HFFc6 (cell line): ENCODE results near the gene ACTR6. TPM values are rescaled to one million over a fixed set of nuclear protein-coding genes. Genes with fewer than 3 reads are reported as not detected.
"Not testable (repeated sequence)": the region's sequence is repeated elsewhere in the genome, so short reads cannot be mapped to it uniquely, and the experiment has no call there.

Source experiments
- DNase-seq: peaks from one replicate; pipeline ENCODE4 v3.0.0-alpha.2; 2018
- H3K27ac Mint-ChIP-seq: 2 replicates; pipeline ENCODE4 v1.8.0; 2020; ENCODE audit warnings: mild to moderate bottlenecking, mixed read lengths
- H3K27me3 Mint-ChIP-seq: 2 replicates; pipeline ENCODE4 v1.8.0; 2021; ENCODE audit warnings: mild to moderate bottlenecking, moderate library complexity, mixed read lengths; ENCODE audit not compliant: insufficient read depth
- H3K36me3 Mint-ChIP-seq: 2 replicates; pipeline ENCODE4 v1.8.0; 2021; ENCODE audit warnings: low read depth, mixed read lengths
- H3K4me1 Mint-ChIP-seq: 2 replicates; pipeline ENCODE4 v1.8.0; 2020; ENCODE audit warnings: low read depth, mixed read lengths
- H3K4me3 Mint-ChIP-seq: 2 replicates; pipeline ENCODE4 v1.8.0; 2020; ENCODE audit warnings: mild to moderate bottlenecking, moderate library complexity, mixed read lengths
- H3K9me3 Mint-ChIP-seq: 2 replicates; pipeline ENCODE4 v1.8.0; 2020; ENCODE audit warnings: mild to moderate bottlenecking, mixed read lengths
- CTCF ChIP-seq: fragments of 200-600 bp; sonication (generic); IDR thresholded peaks from 2 replicates; pipeline ENCODE4 v1.5.0; 2021; ENCODE audit warnings: antibody characterized with exemption, mild to moderate bottlenecking
- total RNA-seq, 6 experiments: library from RNA; stranded (reverse); fragmentation: NEBNext Ultra II Directional; extraction: Animal tissue kit (Norgen Biotek cat#: 25700); gene quantifications; 2 replicates in 1 of 6; 3 replicates in 5 of 6; pipeline ENCODE4 v1.2.3, GENCODE V29; 2021

Gene ACTR6
- total RNA-seq, 6 experiments from 2014 or later = 23.2 to 29.2 (median 24.9) TPM

GRCh38 chr12:100253437-100253836 is 52.8 kb downstream of the ACTR6 start:
- Mint-ChIP-seq H3K4me1 (peaks cover 8% of the 10 kb centered on the region), H3K27me3 (peaks cover 3% of the 10 kb centered on the region), H3K4me3 (no peak overlapping the region), H3K27ac (no peak overlapping the region), H3K9me3 (no peaks in the 10 kb centered on the region), H3K36me3 (no peaks in the 10 kb centered on the region)
- no peak for DNase-seq
- no peak for TF ChIP-seq CTCF

GRCh38 chr12:100254876-100255275 is 54.3 kb downstream of the ACTR6 start:
- no peaks in the 10 kb centered on the region for H3K4me1 Mint-ChIP-seq
- no peaks in the 10 kb centered on the region for H3K36me3 Mint-ChIP-seq
- peaks cover 3% of the 10 kb centered on the region; the same call in 1 of the 2 replicates for H3K27me3 Mint-ChIP-seq
- H3K27ac Mint-ChIP-seq = no peak overlapping the region
- no peaks in the 10 kb centered on the region for H3K9me3 Mint-ChIP-seq
- H3K4me3 Mint-ChIP-seq = no peak overlapping the region
- peak; percentile 6 for DNase-seq
- no peak for TF ChIP-seq CTCF

- H3K36me3 Mint-ChIP-seq = no peaks in the 10 kb centered on the region
- no peaks in the 10 kb centered on the region for H3K9me3 Mint-ChIP-seq
- no peak for TF ChIP-seq CTCF
Measured at GRCh38 chr12:100258127-100258526, 57.5 kb downstream of the ACTR6 start.

GRCh38 chr12:100263131-100263530 is 62.5 kb downstream of the ACTR6 start:
- Mint-ChIP-seq H3K27me3 (peaks cover 3% of the 10 kb centered on the region), H3K36me3 (no peaks in the 10 kb centered on the region), H3K4me1 (peaks cover 8% of the 10 kb centered on the region), H3K27ac (no peak overlapping the region), H3K4me3 (no peak overlapping the region), H3K9me3 (no peaks in the 10 kb centered on the region)
- DNase-seq = no peak
- no peak for TF ChIP-seq CTCF

More at GRCh38 chr12:100258127-100258526, 57.5 kb downstream of the ACTR6 start:
- Mint-ChIP-seq H3K4me3 (no peak overlapping the region), H3K4me1 (no peaks in the 10 kb centered on the region), H3K27ac (no peak overlapping the region), H3K27me3 (peaks cover 3% of the 10 kb centered on the region; the same call in 1 of the 2 replicates)
- DNase-seq = no peak

GRCh38 chr12:100265107-100265506 is 64.5 kb downstream of the ACTR6 start:
- not testable (repeated sequence) for H3K27ac Mint-ChIP-seq, H3K36me3 Mint-ChIP-seq, H3K27me3 Mint-ChIP-seq, H3K9me3 Mint-ChIP-seq, H3K4me3 Mint-ChIP-seq, DNase-seq
- H3K4me1 Mint-ChIP-seq = peaks cover 23% of the 10 kb centered on the region

GRCh38 chr12:100265732-100266584 is 65.3 kb downstream of the ACTR6 start:
- H3K27ac Mint-ChIP-seq = peak overlapping the region; percentile 98; the same call in 1 of the 2 replicates
- peaks cover 28% of the 10 kb centered on the region for H3K4me1 Mint-ChIP-seq
- no peaks in the 10 kb centered on the region for H3K9me3 Mint-ChIP-seq
- H3K36me3 Mint-ChIP-seq = no peaks in the 10 kb centered on the region
- no peak for TF ChIP-seq CTCF
- peak overlapping the region; percentile 99 for H3K4me3 Mint-ChIP-seq
- no peak for DNase-seq
- peaks cover 3% of the 10 kb centered on the region for H3K27me3 Mint-ChIP-seq
